ENCODE results near the gene ZNF664.

ZNF664 gene

DNA sequence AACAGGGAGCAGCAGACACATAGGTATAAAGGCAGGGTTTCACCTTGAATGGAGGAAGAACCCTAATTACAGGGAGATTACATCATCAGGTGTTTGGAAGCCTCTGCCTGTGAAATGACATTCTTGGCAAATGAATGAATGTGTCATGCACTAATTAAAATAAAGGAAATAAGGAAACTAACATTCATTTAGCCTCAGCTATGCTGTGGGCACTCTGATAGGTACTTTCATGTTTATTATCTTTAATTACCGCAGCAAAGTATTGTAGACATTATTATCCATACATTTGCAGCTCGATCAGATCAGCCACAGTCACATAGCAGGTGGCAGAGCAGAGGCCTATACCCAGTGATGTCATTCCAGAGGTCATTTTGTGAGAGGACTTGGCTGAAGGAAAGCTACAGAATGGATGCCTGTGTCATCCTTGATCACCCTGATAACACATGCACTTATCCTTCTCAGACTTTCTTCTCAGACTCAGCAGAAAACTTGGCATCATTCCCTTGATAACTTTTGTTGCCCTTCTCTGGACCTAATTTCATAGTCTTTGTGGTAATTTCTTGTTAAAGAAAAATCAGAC, 18.4 kb downstream of the ZNF664 start:
- no peak for DNase-seq

DNA sequence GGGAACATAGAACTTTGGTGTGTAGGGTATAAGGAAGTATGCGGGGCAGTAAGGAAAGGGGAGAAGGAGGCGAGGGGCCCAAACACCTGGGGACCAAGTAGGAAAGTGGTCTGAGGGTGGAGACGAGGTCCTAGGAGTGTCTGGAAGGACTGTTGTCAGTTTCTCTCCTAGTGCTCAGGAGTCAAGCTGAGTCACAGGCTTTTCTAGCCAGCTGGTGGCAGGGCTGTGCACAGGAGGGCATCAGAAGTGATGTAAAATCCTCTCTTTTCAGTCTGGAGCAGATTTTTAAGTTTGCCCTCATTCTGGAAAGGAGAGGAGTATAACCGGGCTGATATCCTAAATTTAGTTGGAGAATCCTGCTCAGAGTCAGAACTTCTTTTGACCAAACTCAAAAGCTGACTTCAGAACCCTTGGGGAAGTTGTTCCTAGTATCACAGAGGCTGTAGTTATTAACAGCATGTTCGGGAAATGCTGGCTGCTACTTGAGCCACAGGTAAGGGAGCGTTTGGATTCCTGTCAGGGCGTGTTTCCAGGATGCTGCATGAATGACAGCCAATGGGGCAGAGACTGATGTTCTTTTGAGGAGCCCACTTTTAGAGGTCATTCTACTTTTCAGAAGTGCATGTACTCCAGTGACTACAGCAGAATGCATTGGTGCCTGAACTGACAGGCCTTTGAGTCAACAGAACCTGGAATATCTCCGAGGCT, 19.3 kb downstream of the ZNF664 start:
- no peak for DNase-seq

DNA sequence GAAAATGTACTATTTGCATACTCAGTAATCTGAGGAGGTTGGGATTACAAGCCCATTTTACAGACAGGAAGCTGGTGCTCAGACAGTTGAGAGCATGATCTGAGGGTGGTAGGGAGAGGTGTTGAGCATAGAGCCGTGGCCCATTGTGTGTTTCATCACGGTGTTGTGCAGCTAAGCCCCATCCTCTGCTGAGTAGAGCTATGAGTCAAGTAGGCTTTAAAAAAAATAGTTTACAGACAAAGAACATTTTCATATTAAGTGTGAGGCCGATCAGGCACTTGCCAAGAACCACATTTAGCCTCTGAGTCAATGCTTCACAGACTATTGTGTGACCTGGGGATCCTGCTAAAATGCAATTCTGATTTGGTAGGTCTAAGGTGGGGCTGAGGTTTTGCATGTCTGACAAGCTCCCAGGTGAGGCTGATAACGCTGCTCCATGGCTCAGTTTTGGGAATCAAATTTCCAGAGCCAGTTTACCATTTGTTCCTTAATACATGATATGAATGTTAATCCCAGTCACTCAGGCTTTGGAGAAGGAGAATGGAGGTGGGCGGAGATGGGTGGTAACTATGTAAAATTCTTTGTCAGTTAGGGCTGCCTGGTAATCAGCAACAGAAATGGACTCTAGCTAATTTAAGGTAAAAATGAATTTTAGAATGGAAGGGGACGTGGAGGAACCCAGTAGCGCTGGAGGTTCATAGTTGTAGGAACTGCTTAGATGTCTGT, 22.2 kb downstream of the ZNF664 start:
- no peak for DNase-seq

DNA sequence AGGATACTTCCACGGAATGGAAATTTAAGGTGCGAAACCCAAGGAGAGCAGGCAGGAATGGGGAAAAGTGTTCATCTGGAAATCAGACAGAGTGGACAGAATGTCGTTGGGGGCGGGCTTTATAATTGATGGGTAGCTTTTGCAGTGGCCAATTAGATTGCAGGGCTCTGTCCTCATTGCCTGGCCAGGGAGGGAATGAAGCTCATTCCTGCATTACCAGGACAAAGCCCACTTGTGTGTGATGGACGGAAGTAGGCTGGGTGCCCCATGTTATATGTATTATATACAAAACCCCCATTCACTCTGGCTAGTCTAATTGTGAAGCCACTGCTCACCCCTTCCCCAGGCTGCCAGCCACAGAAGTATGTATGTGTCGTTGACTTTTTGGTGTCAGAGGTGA, 23.6 kb downstream of the ZNF664 start:
- DNase-seq: no peak

DNA sequence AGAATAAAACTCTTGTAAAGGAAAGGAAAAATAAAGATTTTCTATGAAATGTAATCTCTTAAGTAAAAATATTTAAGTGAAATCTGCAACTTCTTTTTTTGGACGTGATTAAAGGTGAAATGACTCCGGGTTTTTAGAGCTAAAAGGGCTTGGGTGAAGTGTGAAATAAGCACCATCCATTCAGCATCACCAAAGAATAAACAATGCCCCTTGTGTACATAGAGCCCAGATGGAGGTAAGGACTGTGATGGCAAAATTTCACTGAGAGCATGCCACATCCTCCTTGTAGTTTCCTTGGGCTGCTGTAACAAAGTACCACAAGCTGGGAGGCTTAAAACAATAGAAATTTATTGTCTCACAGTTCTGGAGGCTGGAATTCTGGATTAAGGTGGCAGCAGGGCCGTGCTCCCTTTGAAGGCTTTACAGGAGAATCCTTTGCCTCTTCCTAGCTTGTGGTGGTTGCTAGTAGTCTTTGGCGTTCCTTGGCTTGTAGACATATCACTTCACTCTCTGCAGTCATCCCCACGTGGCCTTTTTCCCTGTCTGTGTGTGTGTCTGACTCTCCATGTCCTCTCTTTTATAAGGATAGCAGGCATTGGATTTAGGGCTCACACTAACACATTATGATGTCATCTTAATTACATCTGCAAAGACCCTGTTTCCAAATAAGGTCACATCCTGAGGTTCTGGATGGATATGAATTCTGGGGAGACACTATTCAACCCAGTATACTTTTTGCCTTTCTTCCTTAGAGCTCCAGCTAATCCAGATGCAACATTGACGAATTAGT, 24.2 kb downstream of the ZNF664 start:
- no peak for DNase-seq

DNA sequence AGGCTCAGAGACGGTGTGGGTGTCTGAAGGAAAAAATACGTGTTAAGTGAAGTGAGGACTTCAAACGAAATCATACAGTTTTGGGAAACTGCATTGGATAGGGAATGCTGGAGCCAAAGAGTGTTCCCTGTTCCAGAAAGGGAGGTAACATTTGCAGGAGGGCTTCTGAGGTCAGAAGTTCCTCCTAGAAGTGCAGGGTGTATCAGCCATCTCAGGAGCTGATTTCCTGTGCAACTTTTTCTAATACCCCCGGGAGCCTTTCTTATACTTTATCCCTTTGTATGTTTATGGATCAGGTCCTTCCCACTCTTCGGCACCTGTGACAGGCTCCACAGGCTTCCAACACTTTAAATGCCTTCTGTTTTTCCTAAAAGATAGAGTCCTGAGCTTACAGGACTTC, 24.9 kb downstream of the ZNF664 start:
- no peak for DNase-seq

DNA sequence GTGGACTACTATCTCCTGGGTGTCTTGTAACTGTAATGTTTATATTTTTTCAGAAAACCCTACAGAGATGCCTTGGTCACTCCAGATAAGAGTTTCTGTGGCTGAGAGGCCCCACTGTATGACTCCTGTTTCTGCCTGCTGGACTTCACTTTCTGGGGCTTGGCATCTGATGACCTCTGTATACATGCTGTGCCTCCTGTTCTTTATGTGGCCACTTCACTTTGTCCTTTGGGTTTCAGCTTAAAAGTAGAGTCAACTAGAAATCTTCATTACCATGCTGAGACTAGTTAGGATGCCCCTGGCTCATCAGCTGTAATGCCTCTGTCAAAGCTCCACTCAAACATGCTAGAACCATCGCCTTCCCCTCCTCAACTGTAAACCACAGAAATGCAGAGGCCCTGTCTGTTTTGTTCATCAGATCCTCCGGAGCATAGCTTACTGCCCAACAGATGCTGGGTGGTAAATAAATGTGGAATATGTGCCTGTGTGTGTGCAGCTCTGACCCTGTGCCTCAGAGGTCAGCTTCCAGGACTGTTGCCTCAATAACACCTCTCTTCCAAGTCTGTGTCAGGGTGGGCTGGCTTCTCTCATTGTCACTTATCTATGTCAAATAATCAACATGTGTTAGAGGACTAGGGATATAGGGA, 25.5 kb downstream of the ZNF664 start:
- peak; percentile 35 for DNase-seq

DNA sequence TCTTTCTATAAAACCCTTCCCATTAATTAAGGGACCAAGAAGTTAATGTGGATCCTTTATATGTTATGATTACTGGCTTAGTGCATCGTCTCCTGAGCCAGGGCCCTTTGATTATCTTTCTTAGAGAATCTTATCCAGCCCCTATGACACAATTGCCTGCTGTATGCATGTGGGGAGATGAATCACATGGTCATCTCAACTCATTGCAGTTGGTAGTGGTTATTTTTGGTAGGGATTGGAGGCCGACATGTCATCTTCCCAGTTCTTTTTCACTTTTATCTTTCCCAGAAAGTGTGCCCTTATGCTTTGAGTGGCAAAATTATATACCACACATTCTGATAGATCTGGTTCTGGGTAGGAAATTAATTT, 26.0 kb downstream of the ZNF664 start:
- peak; percentile 36 for DNase-seq

DNA sequence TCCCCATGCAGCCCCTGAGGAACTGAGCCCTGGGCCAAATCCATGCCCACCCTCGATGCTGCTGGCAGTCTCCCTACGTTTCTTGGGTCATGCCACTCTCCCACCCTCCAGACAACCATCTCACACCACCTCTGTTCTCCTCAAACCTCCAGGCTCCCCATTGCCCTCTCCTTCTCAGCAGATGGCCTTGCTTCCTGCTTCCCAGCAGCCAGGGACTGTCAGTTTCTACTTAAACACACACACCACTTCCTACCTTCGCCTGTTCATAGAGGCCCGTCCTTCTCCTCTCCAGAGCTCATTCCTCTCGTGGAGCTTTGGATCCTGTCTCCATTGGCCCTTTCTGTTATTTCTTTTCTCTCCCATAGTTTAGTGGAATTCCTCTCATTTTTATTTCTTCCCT, 27.1 kb downstream of the ZNF664 start:
- no peak for DNase-seq

DNA sequence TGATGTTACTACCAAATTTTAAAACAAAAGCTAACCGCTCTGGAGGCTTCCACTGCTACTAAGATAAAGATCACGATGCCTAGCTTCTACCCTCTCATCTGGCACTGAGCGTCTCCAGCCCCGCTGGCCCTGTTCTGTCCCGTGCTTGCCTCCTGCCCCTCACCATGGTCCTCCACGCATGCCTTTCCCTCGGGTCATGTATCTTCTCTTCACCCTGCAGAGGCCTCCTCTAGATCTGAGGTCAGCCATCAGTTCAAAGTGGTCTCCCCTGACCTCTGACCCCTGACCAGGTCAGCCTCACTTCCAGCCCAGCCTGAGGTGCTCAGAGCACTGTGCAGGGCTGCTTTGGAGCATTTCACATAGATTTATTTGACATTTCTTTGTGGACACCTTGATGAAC, 28.3 kb downstream of the ZNF664 start:
- no peak for DNase-seq

DNA sequence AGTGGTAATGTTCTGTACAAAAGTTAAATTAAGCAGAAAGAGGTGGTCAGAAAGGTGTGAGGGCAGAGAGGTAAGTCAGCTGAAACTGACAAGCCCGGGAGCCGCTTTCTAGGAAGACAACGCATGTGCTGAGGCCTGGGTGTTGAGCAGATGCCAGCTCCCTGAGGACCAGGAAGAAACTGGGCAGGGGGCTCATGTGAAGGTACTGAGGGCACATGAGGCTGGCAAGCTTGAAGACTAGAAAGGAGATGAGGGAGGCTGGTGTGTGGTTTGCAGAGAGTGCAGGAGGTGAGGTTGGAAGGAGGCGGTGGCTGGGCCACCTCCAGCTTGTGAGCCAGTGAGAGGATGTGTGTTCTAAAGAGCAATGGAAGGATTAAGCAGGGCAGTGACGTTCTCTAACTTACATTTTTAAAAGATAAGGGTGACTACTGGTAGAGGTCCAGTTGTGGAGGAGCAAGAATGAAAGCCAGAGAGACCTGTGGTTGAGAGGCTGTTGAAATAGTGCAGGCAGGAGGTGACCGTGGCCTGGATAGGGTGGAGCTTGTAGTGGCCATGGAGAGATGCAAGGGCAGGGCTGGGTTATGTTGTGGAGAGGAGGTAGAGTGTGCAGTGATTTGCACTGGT, 29.1 kb downstream of the ZNF664 start:
- no peak for DNase-seq

DNA sequence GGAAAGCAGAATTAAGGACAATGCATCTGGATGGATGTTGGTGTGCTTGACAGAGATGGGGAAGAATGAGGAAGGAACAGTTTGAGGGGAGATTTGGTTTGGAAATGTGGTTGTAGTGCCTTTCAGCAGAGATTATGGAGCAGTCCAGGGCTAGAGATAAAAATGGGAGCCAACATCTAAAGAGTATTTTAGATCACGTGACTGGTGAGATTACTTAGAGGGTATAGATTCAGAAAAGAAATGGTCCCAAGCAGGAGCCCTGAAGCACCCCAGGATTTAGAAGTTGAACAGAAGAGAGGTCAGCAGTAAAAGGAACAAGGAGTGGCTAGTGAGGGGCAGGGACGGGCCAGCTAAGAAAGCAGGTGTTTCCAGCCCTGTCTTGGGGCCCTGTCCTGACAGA, 29.6 kb downstream of the ZNF664 start:
- DNase-seq: no peak

DNA sequence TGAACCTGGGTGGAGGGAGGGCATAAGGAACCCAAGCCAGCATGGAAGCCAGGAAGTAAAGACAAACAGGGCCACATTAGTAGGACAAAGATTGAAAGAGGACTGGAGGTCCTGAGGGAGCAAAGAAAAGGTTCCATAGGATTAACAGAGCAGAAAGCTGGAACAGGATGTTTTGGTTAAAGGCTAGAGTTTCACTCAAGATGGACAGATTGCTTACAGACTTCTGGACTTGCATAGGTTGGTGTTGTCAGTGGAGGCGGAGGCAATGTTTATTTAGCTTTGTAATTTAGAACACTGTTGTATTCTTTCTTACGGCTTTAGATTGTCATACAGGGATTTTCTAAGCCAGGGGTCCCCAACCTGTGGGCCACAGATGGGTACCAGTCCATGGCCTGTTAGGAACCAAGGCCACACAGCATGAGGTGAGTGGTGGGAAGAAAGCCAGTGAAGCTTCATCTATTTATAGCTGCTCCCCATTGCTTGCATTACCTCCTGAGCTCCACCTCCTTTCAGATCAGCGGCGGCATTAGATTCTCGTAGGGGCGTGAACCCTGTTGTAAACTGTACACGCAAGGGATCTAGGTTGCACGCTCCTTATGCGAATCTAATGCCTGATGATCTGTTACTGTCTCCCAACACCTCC, 31.3 kb downstream of the ZNF664 start:
- no peak for DNase-seq

DNA sequence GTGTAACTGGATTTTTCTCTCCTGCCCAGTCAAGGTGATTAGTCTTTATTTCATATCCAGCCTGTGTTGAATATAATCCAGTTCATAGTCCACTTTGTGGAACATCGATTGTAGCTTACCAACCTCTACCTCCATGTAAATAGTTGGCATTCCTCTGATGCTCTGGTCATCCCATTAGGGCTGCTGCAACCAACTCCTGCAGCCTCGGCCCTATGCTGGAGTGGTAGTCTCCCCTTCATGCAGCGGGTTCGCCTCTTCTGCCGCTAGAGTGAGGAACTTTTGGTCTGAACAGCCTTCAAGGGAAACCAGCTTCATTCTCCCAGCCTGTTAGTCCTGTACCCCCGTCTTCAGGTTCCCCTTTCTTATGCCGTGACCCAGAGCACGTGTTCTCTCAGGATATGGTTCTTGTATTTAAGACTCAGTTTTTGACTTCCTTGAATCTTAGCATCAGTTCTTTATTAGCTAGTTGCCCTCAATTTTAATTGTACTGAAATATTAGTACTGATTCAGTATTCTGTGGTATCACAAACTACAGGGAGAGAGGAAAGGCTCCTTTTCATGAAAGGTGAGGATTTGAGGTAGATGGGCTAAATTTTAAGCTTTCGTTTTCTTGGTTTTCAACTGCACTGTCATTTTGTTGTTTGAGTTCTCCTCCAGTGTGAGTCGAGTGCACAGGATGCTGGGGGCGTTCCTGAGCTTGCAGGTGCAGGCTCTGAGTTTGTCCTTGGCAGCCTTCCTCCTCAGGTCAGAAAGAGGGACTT, 33.2 kb downstream of the ZNF664 start:
- DNase-seq: peak; percentile 53

DNA sequence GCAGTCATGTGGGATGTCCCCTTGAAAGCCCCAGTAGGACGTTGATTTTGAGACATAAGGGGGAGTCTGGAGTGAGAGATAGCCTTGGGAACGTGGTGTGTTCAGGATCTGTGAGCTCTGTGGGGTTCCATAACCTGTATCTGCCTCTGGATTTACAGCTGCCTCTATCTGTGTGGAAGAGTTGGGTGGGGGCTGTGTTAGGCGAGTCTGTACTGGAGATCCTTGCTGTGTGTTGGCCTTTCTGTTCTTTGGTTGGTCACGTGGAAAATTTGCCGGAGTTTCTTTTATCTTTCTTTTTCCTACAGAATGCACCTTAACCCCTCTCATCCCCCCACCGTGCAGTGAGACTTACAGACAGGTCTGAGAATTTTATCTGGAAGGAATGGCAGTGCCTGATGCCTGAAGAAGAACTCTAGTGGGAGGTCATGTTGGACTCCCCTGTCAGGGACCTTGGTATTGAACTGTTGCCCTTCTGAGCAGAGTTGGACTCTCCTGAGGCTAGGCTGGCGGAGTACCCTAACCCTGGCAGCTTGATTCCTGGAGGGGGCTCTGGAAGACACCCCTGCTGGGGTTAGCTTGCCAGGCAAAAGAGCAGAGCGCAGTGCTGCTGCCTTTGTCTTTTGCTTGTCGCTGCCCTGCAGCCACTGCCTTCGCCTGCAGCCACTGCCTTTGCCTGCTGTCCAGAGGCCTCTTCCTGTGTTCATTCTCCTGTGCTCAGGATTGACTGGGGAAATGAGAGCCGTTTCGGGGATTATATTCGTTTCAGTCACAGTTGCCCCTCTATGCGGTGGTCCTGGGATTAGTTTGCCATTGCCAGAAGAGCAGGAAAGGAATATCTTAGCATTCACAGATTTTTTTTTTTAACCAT, 34.1 kb downstream of the ZNF664 start:
- DNase-seq: no peak

DNA sequence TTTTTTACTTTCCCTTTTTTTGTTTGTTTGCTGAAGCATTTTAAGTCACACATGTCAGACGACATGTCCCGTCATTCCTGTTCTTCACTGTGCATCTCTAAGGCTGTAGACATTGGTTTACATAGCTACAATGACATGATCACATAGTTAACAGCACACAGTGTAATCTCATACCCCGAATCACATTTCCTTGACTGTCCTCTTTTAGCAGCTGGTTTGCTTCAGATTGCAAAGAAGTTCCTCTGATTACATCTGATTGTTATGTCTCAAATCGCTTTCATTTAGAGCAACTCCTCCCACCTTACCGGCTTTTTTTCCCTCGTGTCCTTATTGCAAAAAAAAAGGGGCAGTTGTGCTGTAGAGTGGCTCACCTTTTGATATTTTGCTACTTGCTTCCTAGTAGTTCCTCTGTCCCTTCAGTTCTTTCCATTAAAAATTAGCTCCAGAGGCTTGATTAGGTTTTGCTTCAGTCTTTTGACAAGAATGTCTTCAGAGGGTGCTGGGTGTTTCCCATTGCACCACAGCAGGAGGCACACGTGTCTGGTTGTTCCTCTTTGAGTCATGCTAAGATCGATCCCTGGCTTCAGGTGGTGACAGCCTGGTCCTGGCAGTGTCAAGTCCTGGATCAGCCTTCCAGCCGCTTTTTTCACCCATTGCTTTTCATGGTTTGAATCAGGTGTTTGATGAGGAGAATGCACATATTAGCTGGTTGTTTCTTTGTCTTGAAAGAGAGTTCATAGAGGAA, 35.0 kb downstream of the ZNF664 start:
- DNase-seq: peak; percentile 29

DNA sequence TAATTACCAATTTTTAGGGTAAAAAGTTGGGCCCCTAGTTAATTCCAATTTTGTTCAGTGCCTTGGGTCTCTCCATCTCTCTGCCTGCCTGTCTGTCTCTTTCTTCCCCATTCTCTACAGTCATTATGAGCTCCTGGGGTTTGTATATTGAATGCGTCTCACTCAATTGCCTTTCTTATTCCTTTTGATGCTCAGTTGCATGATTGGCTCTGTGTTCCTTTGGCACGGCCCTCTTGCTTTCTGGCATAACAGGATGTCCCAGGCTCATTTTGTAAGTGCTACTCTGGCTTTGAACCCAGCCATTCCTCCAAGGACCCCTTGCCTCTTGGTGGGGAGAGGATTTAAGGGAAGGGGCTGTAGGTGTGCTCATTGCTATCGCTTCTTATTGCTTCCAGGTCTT, 35.6 kb downstream of the ZNF664 start:
- DNase-seq: no peak

DNA sequence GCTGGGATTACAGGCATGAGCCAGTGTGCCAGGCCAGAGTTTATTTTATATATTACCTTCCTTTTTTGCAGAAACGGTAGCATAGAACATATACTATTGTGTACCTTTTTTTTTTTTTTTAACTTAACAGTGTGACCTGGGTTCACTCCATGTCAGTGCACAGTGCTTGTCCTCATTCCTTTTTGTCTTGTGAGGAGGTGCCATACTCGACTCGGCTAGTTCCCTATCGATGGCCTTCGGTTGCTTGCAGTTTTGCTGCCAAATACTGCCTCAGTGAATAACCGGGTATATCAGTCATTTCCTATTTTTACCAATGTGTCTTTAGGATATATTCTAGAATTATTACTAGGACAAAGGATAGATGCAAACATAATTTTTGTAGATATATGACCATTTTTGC, 36.8 kb downstream of the ZNF664 start:
- no peak for DNase-seq

DNA sequence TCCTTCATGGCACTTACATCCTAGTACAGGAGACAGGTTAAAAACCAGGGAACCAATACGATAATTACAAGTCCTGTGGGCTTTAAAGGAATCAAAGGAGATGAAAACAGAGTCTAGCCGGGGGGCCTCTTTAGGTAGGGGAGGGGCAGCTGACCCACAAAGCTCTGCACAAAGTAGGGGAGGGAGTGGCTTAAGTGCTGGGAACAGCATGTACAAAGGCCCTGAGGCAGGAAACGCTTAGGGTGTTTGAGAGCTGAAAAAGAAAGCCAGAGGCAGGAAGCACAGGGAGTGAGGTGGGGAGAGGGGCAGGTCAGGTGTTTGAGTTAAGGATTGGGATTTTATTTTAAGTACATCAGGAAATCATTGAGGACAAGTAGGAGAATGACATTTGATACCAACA, 37.7 kb downstream of the ZNF664 start:
- DNase-seq: no peak
